Spleen (tissue), 7 donors: ENCODE results near the gene IQSEC1.

Experiments used
- CTCF ChIP-seq, 11 experiments: fragments of 200-600 bp in 7 of 11; fragments of 450-650 bp in 4 of 11; sonication (generic) in 4 of 11; IDR thresholded peaks in 8 of 11; conservative IDR thresholded peaks in 3 of 11; 1 replicate in 7 of 11; 2 replicates in 4 of 11; pipeline versions ENCODE4 v1.4.0 to v1.8.0; 2016 to 2021; ENCODE audit warnings: antibody characterized with exemption in 11 of 11, inconsistent platforms in 4 of 11, mild to moderate bottlenecking in 1 of 11
- POLR2A ChIP-seq, 3 donors: fragments of 450-650 bp; IDR thresholded peaks; one replicate each; pipeline ENCODE4 v1.5.1; 2017; ENCODE audit warnings: antibody characterized with exemption in 3 of 3, mild to moderate bottlenecking in 1 of 3
- donor health status: DM: no; HTN: no; CAD: no; lungs with moderate emphysema.
- donor health status: DM: no; HTN: no; CAD: no.
- donor health status: DM: no; HTN: no; CAD: no.

- TF ChIP-seq POLR2A (IDR thresholded peaks at IDR 0.05) (no peak), CTCF (IDR thresholded peaks at IDR 0.05 in 8 of 11, conservative IDR thresholded peaks at IDR 0.05 in 3 of 11) (no peak)
Measured at GRCh38 chr3:13113346-13114330, 40.4 kb upstream of the IQSEC1 start.
